ENCODE measurements around the gene TGFA.

Gene TGFA

GRCh38 chr2:70553584-70554337, at the start of gene TGFA:
TSS of gene TGFA (minus strand) at chr2:70553826. CDS start at chr2:70553767, 59 bp downstream.
- peak; percentile 87 for DNase-seq

GRCh38 chr2:70603066-70603465, 49.4 kb upstream of the TGFA start:
- DNase-seq, result no peak

DNA sequence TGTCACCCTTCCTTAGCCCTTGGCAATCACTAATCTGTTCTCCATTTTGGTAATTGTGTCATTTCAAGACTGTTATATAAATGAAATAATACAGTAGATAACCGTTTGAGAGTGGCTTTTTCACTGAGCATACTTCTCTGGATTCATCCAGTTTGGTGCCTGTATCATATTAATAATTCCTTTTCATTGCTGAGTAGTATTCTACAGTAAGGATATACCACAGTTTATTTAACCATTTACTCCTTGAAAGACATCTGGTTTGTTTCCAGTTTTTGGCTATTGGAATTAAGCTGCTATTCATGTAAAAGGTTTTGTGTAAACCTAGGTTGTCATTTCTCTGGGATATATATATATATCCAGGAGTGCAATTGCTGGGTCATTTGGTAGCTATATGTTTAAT, 44.6 kb upstream of the TGFA start:
- DNase-seq, result no peak

GRCh38 chr2:70596739-70597138, 43.1 kb upstream of the TGFA start:
- no peak for DNase-seq

DNA sequence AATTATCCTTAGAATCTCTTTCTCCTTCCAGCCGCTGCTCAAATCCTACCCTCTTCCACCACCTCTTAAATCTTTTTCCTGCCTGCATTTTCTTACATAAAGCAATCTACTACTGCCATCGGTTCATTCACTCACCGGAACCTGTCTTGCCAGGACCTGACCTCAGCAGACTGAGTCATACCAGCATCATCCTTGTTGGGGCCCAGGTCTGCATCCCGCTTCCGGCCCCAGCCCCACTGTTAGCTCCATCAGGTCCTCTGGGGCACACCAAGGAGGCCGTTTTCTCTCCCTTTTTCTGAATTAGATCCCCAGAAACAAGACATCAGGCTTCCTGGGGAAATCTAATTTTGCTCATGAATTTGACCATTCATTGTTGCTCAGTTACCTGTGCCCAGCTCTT, 42.7 kb upstream of the TGFA start:
- DNase-seq, result no peak

DNA sequence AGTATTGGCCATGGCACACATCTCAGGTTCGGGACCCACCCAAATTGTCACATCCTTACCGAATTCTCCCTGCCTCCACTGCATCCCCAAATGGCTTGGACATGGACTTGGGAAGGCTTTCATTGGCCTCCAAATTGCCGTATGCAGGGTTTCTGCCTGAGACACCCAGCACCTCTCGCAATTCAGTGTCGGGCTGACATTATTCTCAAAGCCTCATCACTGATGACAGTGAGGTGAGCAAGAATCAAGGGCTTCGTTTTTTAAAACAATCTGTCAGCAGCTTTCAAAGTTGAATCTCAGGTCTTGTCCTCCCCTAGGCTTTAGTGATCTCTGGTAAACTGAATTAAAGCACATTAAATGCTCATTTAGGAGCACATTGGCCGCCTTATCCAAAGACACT, 29.5 kb upstream of the TGFA start:
- no peak for DNase-seq

GRCh38 chr2:70580352-70580751, 26.7 kb upstream of the TGFA start:
- DNase-seq, result no peak

- DNase-seq, result no peak
Measured at GRCh38 chr2:70574618-70575017, 21.0 kb upstream of the TGFA start.

DNA sequence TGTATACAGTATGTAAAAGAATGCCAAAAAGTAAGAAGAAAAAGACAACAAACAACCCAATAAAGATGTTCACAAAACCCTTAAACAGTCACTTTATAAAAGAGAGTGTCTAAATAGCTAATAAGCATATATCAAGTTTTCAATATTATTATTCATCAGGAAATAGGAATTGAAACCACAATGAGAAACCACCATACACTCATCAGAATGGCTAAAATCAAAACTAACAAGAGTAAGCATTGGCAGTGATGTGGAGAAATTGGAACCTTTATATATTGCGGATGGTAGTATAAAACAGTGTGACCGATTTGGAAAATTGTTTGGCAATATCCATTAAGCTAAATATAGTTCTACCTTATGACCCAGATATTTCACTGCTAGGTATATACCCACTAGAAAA, 20.5 kb upstream of the TGFA start:
- DNase-seq, result no peak

DNA sequence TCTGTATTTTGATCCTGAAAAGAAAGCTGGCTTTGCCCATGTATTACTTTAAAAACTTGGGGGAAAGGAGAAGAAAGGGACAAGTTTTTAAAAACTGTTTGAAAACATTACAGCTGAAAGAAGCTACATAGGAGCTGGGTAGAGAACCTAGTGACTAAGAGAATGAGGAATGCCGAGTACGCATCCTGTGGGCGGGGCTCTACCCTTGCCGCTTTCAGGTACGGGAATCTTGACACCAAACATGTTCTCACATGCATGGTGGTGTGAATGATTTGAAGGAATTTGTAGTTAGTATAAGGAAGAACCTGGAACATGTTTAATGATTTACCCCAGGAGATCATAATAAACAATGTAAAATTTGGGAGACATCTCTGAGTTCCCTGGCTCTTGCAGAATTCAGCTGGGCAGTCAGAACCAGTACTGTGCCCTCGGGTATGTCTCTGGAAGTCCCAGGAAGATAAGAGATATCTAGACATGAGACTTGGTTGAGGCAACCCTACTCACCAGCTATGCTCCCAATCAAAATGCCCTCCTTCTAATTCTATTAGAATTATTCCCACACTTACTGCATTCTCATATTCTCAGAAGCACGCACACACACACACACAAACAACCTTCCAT, 16.5 kb upstream of the TGFA start:
- no peak for DNase-seq

GRCh38 chr2:70569559-70569958, 15.9 kb upstream of the TGFA start:
- no peak for DNase-seq

GRCh38 chr2:70566906-70567305, 13.3 kb upstream of the TGFA start:
- no peak for DNase-seq

DNA sequence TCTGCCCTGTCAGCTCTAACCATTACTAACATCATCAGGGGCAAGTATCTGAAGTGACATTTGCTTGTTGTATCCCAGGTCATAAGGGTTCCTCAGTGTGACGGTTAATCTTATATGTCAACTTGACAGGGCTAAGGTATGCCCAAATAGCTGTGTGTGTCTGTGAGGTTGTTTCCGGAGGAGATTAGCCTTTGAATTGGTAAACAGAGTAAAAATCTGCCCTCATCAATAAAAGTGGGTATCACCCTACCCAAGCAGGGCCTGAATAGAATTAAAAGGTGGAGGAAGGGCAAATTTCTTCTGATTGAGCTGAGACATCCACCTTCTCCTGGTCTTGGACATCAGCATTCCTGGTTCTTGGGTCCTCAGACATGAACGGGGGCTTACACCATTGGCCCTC, 12.8 kb upstream of the TGFA start:
- DNase-seq, result no peak

DNA sequence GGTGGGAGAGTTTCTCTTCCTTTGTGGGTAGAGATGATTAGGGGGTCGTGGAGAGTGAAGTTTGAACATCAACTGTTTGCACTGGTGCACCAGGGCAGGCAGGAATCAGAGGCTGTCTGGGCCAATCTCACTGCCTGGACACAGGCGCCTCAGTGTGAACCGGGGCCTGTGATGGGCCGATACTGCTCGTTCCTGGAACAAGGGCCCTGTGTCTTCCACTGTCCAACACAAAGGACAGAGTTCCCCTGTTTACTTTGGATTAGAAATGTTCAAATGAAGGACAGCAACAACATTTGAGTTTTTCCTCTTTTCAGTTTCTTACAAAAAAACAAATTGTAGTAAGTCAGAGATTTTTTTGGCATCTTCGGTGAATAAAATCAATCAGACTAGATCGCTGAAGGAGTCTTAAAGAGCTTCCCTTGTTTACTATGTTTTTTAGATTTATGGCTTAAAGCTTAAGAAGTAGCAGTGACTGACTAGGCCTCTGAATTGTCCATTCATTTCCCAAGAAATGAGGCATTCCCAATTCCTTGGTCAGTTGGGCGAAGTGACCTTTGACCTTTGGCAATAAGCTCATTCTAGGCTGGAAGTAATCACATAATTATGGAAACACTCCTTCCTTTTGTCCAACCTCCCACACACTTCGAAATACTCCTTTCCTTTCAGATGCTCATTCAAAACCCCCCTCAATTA, 11.6 kb upstream of the TGFA start:
- no peak for DNase-seq

- no peak for DNase-seq
Measured at GRCh38 chr2:70561893-70562292, 8.3 kb upstream of the TGFA start.

- DNase-seq, result no peak
Measured at GRCh38 chr2:70560442-70560841, 6.8 kb upstream of the TGFA start.

GRCh38 chr2:70560040-70560439, 6.4 kb upstream of the TGFA start:
- DNase-seq, result no peak

GRCh38 chr2:70558195-70558808, 4.7 kb upstream of the TGFA start:
- no peak for DNase-seq

- no peak for DNase-seq
Measured at GRCh38 chr2:70557171-70557838, 3.7 kb upstream of the TGFA start.

DNA sequence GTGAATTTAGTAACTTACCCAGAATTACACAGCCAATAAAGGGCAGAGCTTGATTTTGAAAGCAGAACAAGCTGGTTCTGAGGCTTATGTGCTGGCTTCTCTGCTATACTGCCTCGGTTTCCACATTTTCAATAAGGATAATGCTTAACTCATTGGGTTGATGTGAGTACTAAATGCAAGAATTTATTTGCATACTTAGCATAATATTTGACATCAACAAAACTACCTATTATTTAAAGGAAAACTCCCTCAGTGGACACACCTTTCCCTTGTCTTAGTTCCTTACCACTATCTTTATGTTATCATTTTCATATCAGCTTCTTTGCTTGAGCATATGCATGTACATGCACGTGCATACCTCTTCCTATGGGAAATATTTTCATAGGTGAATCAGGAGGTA, 3.0 kb upstream of the TGFA start:
- no peak for DNase-seq

DNA sequence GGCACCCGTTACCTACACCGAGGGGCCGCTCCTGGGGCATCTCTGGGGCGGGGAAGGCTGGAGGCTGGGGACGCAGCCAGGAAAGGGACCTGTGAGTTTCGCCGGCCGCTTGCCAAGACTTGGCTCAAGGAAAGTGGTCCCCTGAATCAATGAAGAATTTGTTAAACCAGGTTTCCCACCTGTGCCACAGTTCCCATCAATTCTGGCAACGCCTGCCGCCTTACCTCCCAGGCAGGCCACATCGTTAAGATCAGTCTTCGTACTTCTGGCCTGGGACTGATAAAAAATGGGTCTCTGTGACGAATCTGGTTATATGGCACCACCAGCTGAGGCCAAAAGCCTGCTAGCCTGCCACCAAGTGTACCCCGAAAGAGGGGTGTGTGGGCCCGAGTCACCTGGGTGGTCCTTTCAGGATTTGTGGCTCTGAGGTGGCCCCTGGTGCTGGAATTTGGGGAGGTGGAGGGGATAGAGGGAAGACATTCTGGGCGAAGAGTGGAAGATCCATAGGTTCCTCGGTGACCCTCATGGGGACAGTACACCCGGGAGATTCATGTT, 789 bp upstream of the TGFA start:
- DNase-seq, result no peak

DNA sequence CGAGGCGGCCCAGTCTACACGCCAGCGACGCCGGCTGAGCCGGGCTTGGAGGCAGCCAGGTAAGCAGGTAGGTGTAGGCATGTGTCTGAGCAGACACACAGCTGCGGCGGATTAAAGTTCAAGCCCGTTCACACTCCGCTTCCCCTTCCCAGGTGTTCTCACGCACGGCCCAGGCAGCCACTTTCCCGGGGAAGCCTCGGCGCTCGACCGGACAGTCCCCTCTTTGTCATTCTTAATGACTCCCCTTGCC, 367 bp downstream of the TGFA start:
- DNase-seq, result no peak

Data from activated CD8-positive, alpha-beta memory T cell treated with anti-CD3 and anti-CD28 coated beads for 24 hours (primary cell).